H9 (cell line): ENCODE measurements around the gene EML5. TPM values are rescaled to one million over a fixed set of nuclear protein-coding genes. Genes with fewer than 3 reads are reported as not detected.

Experiments
- DNase-seq: peaks from one replicate; pipeline ENCODE4 v3.0.0-alpha.2; 2017
- H2AFZ ChIP-seq: one replicate; pipeline ENCODE4 v1.6.1; 2013; ENCODE audit warnings: mild to moderate bottlenecking, low read length, control low read depth, moderate library complexity
- H2AK5ac ChIP-seq: 2 replicates; pipeline ENCODE4 v1.6.1; 2013; ENCODE audit warnings: low read length, control low read depth, mixed read lengths; ENCODE audit not compliant: insufficient read length
- H2BK120ac ChIP-seq: one replicate; pipeline ENCODE4 v1.6.1; 2013; ENCODE audit warnings: low read depth, mild to moderate bottlenecking, low read length, control low read depth, inconsistent platforms; ENCODE audit not compliant: poor library complexity, severe bottlenecking
- H2BK12ac ChIP-seq: 2 replicates; pipeline ENCODE4 v1.6.1; 2013; ENCODE audit warnings: low read length, control low read depth, mixed read lengths, low read depth; ENCODE audit not compliant: insufficient read length
- H2BK15ac ChIP-seq: 2 replicates; pipeline ENCODE4 v1.6.1; 2013; ENCODE audit warnings: low read depth, low read length, control low read depth
- H2BK20ac ChIP-seq: one replicate; pipeline ENCODE4 v1.6.1; 2013; ENCODE audit warnings: low read depth, mild to moderate bottlenecking, low read length, control low read depth, inconsistent platforms; ENCODE audit not compliant: poor library complexity, severe bottlenecking
- H2BK5ac ChIP-seq: 2 replicates; pipeline ENCODE4 v1.6.1; 2013; ENCODE audit warnings: low read length, control low read depth, mixed read lengths; ENCODE audit not compliant: insufficient read length
- H3K14ac ChIP-seq: 2 replicates; pipeline ENCODE4 v1.6.1; 2013; ENCODE audit warnings: low read length, control low read depth; ENCODE audit not compliant: insufficient read depth
- H3K18ac ChIP-seq: 2 replicates; pipeline ENCODE4 v1.6.1; 2013; ENCODE audit warnings: low read depth, mild to moderate bottlenecking, mixed read lengths, low read length, control low read depth; ENCODE audit not compliant: insufficient read length
- H3K23ac ChIP-seq: 2 replicates; pipeline ENCODE4 v1.6.1; 2013; ENCODE audit warnings: low read length, control low read depth, mixed read lengths, low read depth; ENCODE audit not compliant: insufficient read length
- H3K23me2 ChIP-seq: 2 replicates; pipeline ENCODE4 v1.6.1; 2013; ENCODE audit warnings: low read depth, mild to moderate bottlenecking, mixed read lengths, low read length, control low read depth; ENCODE audit not compliant: insufficient read length, poor library complexity, severe bottlenecking
- H3K27ac ChIP-seq: 2 replicates; pipeline ENCODE4 v1.5.1; 2013; ENCODE audit warnings: low read length, control low read depth, mixed read lengths, low read depth; ENCODE audit not compliant: insufficient read length
- H3K27me3 ChIP-seq: 2 replicates; pipeline ENCODE4 v1.6.1; 2013; ENCODE audit warnings: low read length, control low read depth, inconsistent platforms; ENCODE audit not compliant: insufficient read depth
- H3K4ac ChIP-seq: 2 replicates; pipeline ENCODE4 v1.6.1; 2013; ENCODE audit warnings: low read depth, mild to moderate bottlenecking, control low read depth, inconsistent platforms, low read length, moderate library complexity
- H3K4me1 ChIP-seq: 2 replicates; pipeline ENCODE4 v1.6.1; 2013; ENCODE audit warnings: low read length, control low read depth, inconsistent platforms; ENCODE audit not compliant: insufficient read depth
- H3K4me2 ChIP-seq: 2 replicates; pipeline ENCODE4 v1.6.1; 2013; ENCODE audit warnings: low read length, control low read depth, mixed read lengths; ENCODE audit not compliant: insufficient read length, insufficient read depth
- H3K56ac ChIP-seq: 2 replicates; pipeline ENCODE4 v1.6.1; 2013; ENCODE audit warnings: low read depth, mild to moderate bottlenecking, mixed read lengths, low read length, control low read depth; ENCODE audit not compliant: insufficient read length
- H3K79me1 ChIP-seq: 2 replicates; pipeline ENCODE4 v1.6.1; 2013; ENCODE audit warnings: low read depth, mild to moderate bottlenecking, moderate library complexity, low read length, control low read depth, inconsistent platforms; ENCODE audit not compliant: insufficient read depth, poor library complexity, severe bottlenecking
- H3K79me2 ChIP-seq: 2 replicates; pipeline ENCODE4 v1.6.1; 2013; ENCODE audit warnings: low read length, control low read depth, inconsistent platforms; ENCODE audit not compliant: insufficient read depth
- H3K9ac ChIP-seq: 2 replicates; pipeline ENCODE4 v1.6.1; 2013; ENCODE audit warnings: low read length, control low read depth, mixed read lengths; ENCODE audit not compliant: insufficient read length; ENCODE audit errors: extremely low read depth
- H3K9me3 ChIP-seq: one replicate; pipeline ENCODE4 v1.6.1; 2013; ENCODE audit warnings: low read depth, low read length, inconsistent platforms; ENCODE audit not compliant: control insufficient read depth
- H3T11ph ChIP-seq: one replicate; pipeline ENCODE4 v1.6.1; 2013; ENCODE audit warnings: mild to moderate bottlenecking, low read length, control low read depth, inconsistent platforms
- H4K20me1 ChIP-seq: one replicate; pipeline ENCODE4 v1.6.1; 2013; ENCODE audit not compliant: control insufficient read depth, insufficient read length, insufficient read depth
- H4K5ac ChIP-seq: 2 replicates; pipeline ENCODE4 v1.6.1; 2013; ENCODE audit warnings: low read depth, mild to moderate bottlenecking, mixed read lengths, low read length, control low read depth; ENCODE audit not compliant: insufficient read length
- H4K8ac ChIP-seq: replicated peaks from 2 replicates; pipeline ENCODE4 v1.6.1; 2013; ENCODE audit warnings: low read length, control low read depth, mixed read lengths, low read depth; ENCODE audit not compliant: insufficient read length
- H4K91ac ChIP-seq: 2 replicates; pipeline ENCODE4 v1.6.1; 2013; ENCODE audit warnings: low read depth, mild to moderate bottlenecking, moderate library complexity, mixed read lengths, low read length, control low read depth; ENCODE audit not compliant: insufficient read length
- H3K27ac Mint-ChIP-seq, 3 experiments: 2 replicates in 2 of 3; 3 replicates in 1 of 3; pipeline ENCODE4 v1.8.0; 2020 to 2021; ENCODE audit warnings: mixed read lengths in 3 of 3, mild to moderate bottlenecking in 1 of 3, moderate library complexity in 1 of 3
- H3K27me3 Mint-ChIP-seq: 2 replicates; pipeline ENCODE4 v1.8.0; 2021; ENCODE audit warnings: low read depth, mild to moderate bottlenecking, moderate library complexity, mixed read lengths
- H3K36me3 Mint-ChIP-seq, 3 experiments: 2 replicates in 2 of 3; 3 replicates in 1 of 3; pipeline ENCODE4 v1.8.0; 2020 to 2021; ENCODE audit warnings: low read depth in 3 of 3, mixed read lengths in 3 of 3; ENCODE audit not compliant: insufficient read depth in 1 of 3
- H3K4me1 Mint-ChIP-seq, 2 experiments: 2 replicates each; pipeline ENCODE4 v1.8.0; 2020; ENCODE audit warnings: mixed read lengths in 2 of 2
- H3K4me3 Mint-ChIP-seq, 2 experiments: 2 replicates in 1 of 2; 3 replicates in 1 of 2; pipeline ENCODE4 v1.8.0; 2020 to 2021; ENCODE audit warnings: mild to moderate bottlenecking in 2 of 2, mixed read lengths in 2 of 2, moderate library complexity in 1 of 2
- H3K9me3 Mint-ChIP-seq, 2 experiments: 2 replicates in 1 of 2; 3 replicates in 1 of 2; pipeline ENCODE4 v1.8.0; 2020; ENCODE audit warnings: mild to moderate bottlenecking in 2 of 2, mixed read lengths in 2 of 2, moderate library complexity in 1 of 2
- CTCF ChIP-seq: fragments of 200-600 bp; sonication (generic); conservative IDR thresholded peaks from 3 replicates; pipeline ENCODE4 v1.8.0; 2021; ENCODE audit warnings: antibody characterized with exemption, mild to moderate bottlenecking
- WGBS: extraction: QIAGEN DNeasy Blood & Tissue Kit; methylation state at CpG from one replicate; pipeline ENCODE4 v1.1.7; 2013; ENCODE audit warnings: missing lambda C conversion rate, low lambda C conversion rate, mixed read lengths; ENCODE audit not compliant: insufficient read length; ENCODE audit errors: extremely low coverage; 5-methylcytosine and 5-hydroxymethylcytosine counted together
- total RNA-seq: library from RNA; stranded (reverse); gene quantifications from 2 replicates; pipeline ENCODE4 v1.2.1, GENCODE V29; 2021

EML5 gene
- total RNA-seq, 1 experiment from 2014 or later = 0.81 TPM

GRCh38 chr14:88815980-88816379 lies 23.2 kb upstream of the EML5 start:
- Mint-ChIP-seq H3K36me3 (no peaks in the 10 kb centered on the region), H3K27ac (no peak overlapping the region), H3K9me3 (no peaks in the 10 kb centered on the region), H3K4me3 (no peak overlapping the region), H3K27me3 (peaks cover 31% of the 10 kb centered on the region), H3K4me1 (no peaks in the 10 kb centered on the region)
- H2AFZ ChIP-seq = no peak overlapping the region
- no peaks in the 10 kb centered on the region for H3K79me1 ChIP-seq
- no peak overlapping the region for H3K23ac ChIP-seq
- no peak for TF ChIP-seq CTCF
- H2BK120ac ChIP-seq = no peak overlapping the region
- no CpG with 5 or more reads among the region's 4 CpGs for WGBS
- H4K91ac ChIP-seq = no peak overlapping the region
- no peaks in the 10 kb centered on the region for H3K4me1 ChIP-seq
- H2BK20ac ChIP-seq = no peak overlapping the region
- H3K4ac ChIP-seq = no peak overlapping the region
- H3K79me2 ChIP-seq = no peaks in the 10 kb centered on the region
- no peak overlapping the region for H2BK5ac ChIP-seq
- no peaks in the 10 kb centered on the region for H3K9me3 ChIP-seq
- H3K9ac ChIP-seq = no peak overlapping the region
- H2AK5ac ChIP-seq = no peak overlapping the region
- H3K18ac ChIP-seq = no peak overlapping the region
- H2BK12ac ChIP-seq = no peak overlapping the region
- no peak overlapping the region for H3T11ph ChIP-seq
- DNase-seq = no peak
- H3K56ac ChIP-seq = no peak overlapping the region
- H3K4me2 ChIP-seq = no peak overlapping the region
- H2BK15ac ChIP-seq = no peak overlapping the region
- H3K23me2 ChIP-seq = no peaks in the 10 kb centered on the region
- H4K5ac ChIP-seq = no peak overlapping the region
- no peak overlapping the region for H3K27ac ChIP-seq
- no peaks in the 10 kb centered on the region for H4K20me1 ChIP-seq
- H3K27me3 ChIP-seq = no peaks in the 10 kb centered on the region
- no peak overlapping the region for H4K8ac ChIP-seq
- no peak overlapping the region for H3K14ac ChIP-seq
